CD14-positive monocyte (primary cell): ENCODE measurements around the gene SPTLC1. TPM values are rescaled to one million over a fixed set of nuclear protein-coding genes. Genes with fewer than 3 reads are reported as not detected.
A peak's percentile ranks its signal among the peaks of the same experiment; 100 is the strongest.

ENCODE experiments used
- DNase-seq, 3 donors: peaks; one replicate each; pipeline ENCODE4 v3.0.0-alpha.2; 2011 to 2022
- H2AFZ ChIP-seq: 2 replicates; pipeline ENCODE4 v1.6.0; 2012; ENCODE audit warnings: mild to moderate bottlenecking, low read depth, low read length, inconsistent platforms; ENCODE audit not compliant: insufficient read depth, poor library complexity, severe bottlenecking
- H3K27ac ChIP-seq, 2 donors: 1 replicate in 1 of 2; 2 replicates in 1 of 2; pipeline ENCODE4 v1.5.1; 2012 to 2013; ENCODE audit warnings: low read length in 2 of 2, control low read depth in 1 of 2, inconsistent platforms in 1 of 2, low read depth in 1 of 2, mild to moderate bottlenecking in 1 of 2
- H3K27me3 ChIP-seq, 2 donors: one replicate each; pipeline versions ENCODE4 v1.6.0 to v1.6.1; 2011 to 2013; ENCODE audit warnings: low read length in 2 of 2; ENCODE audit not compliant: control insufficient read depth in 2 of 2, insufficient read depth in 2 of 2
- H3K36me3 ChIP-seq, 2 donors: replicated peaks in 1 of 2; 1 replicate in 1 of 2; 2 replicates in 1 of 2; pipeline versions ENCODE4 v1.5.1 to v1.6.1; 2012 to 2013; ENCODE audit warnings: low read length in 2 of 2, control low read depth in 1 of 2, inconsistent platforms in 1 of 2, mild to moderate bottlenecking in 1 of 2; ENCODE audit not compliant: insufficient read depth in 2 of 2, control insufficient read depth in 1 of 2
- H3K4me1 ChIP-seq, 2 donors: 1 replicate in 1 of 2; 2 replicates in 1 of 2; pipeline versions ENCODE4 v1.5.1 to v1.6.1; 2012 to 2013; ENCODE audit warnings: low read length in 2 of 2, control low read depth in 1 of 2, inconsistent platforms in 1 of 2, mild to moderate bottlenecking in 1 of 2, moderate library complexity in 1 of 2; ENCODE audit not compliant: insufficient read depth in 2 of 2, control insufficient read depth in 1 of 2
- H3K4me2 ChIP-seq: replicated peaks from 2 replicates; pipeline ENCODE3; 2012; ENCODE audit warnings: low read length, moderate library complexity, mild to moderate bottlenecking; ENCODE audit not compliant: poor library complexity, severe bottlenecking; ENCODE audit errors: extremely low read depth
- H3K4me3 ChIP-seq, 3 experiments: fragments of 200-600 bp in 1 of 3; sonication (generic) in 1 of 3; replicated peaks in 1 of 3; 1 replicate in 2 of 3; 2 replicates in 1 of 3; pipeline ENCODE4 v1.5.1; 2011 to 2013; ENCODE audit warnings: low read length in 3 of 3, mild to moderate bottlenecking in 3 of 3, control low read depth in 2 of 3, low read depth in 2 of 3, inconsistent platforms in 1 of 3, moderate library complexity in 1 of 3
- H3K79me2 ChIP-seq: 2 replicates; pipeline ENCODE4 v1.6.0; 2012; ENCODE audit warnings: mild to moderate bottlenecking, control low read depth, inconsistent platforms, low read length, moderate library complexity; ENCODE audit not compliant: insufficient read depth
- H3K9ac ChIP-seq: 2 replicates; pipeline ENCODE4 v1.6.0; 2017; ENCODE audit warnings: low read length, mild to moderate bottlenecking; ENCODE audit not compliant: insufficient read depth, poor library complexity, severe bottlenecking
- H3K9me3 ChIP-seq, 2 donors: replicated peaks in 1 of 2; 1 replicate in 1 of 2; 2 replicates in 1 of 2; pipeline versions ENCODE4 v1.5.1 to v1.6.1; 2012 to 2013; ENCODE audit warnings: low read length in 2 of 2, control low read depth in 1 of 2; ENCODE audit not compliant: control insufficient read depth in 1 of 2, insufficient read depth in 1 of 2
- H4K20me1 ChIP-seq: 2 replicates; pipeline ENCODE4 v1.6.0; 2012; ENCODE audit warnings: mild to moderate bottlenecking, low read length, control low read depth, moderate library complexity; ENCODE audit not compliant: insufficient read depth
- H3K27ac Mint-ChIP-seq, 7 donors: one replicate each; pipeline ENCODE4 v1.8.0; 2020; ENCODE audit warnings: mild to moderate bottlenecking in 7 of 7, mixed read lengths in 7 of 7, moderate library complexity in 6 of 7, inconsistent platforms in 2 of 7
- H3K27me3 Mint-ChIP-seq, 3 donors: one replicate each; pipeline ENCODE4 v1.8.0; 2021 to 2022; ENCODE audit warnings: low read depth in 3 of 3, mild to moderate bottlenecking in 3 of 3, mixed read lengths in 3 of 3, moderate library complexity in 3 of 3, inconsistent platforms in 1 of 3
- H3K36me3 Mint-ChIP-seq, 2 donors: one replicate each; pipeline ENCODE4 v1.8.0; 2020; ENCODE audit warnings: mixed read lengths in 2 of 2, inconsistent platforms in 1 of 2, mild to moderate bottlenecking in 1 of 2
- H3K4me1 Mint-ChIP-seq: one replicate; pipeline ENCODE4 v1.8.0; 2020; ENCODE audit warnings: mild to moderate bottlenecking, mixed read lengths
- H3K4me3 Mint-ChIP-seq, 2 donors: one replicate each; pipeline ENCODE4 v1.8.0; 2020; ENCODE audit warnings: mild to moderate bottlenecking in 2 of 2, mixed read lengths in 2 of 2, moderate library complexity in 1 of 2
- H3K9me3 Mint-ChIP-seq, 7 donors: one replicate each; pipeline ENCODE4 v1.8.0; 2020 to 2022; ENCODE audit warnings: mixed read lengths in 7 of 7, mild to moderate bottlenecking in 6 of 7, moderate library complexity in 6 of 7, inconsistent platforms in 2 of 7
- CTCF ChIP-seq: fragments of 200-600 bp; IDR thresholded peaks from one replicate; pipeline ENCODE4 v1.8.0; 2022; ENCODE audit warnings: antibody characterized with exemption, mild to moderate bottlenecking
- WGBS: methylation state at CpG from one replicate; pipeline ENCODE4 v1.1.5; 2013; ENCODE audit warnings: missing lambda C conversion rate; ENCODE audit not compliant: insufficient coverage; 5-methylcytosine and 5-hydroxymethylcytosine counted together
- intact Hi-C, 2 donors: fragments of 100-400 bp; cut with micrococcal nuclease; formaldehyde crosslinking; loops; one replicate each; pipeline versions ENCODE4 v1.15.0 to v1.15.1; 2023
- polyA plus RNA-seq, 3 donors: library from polyadenylated mRNA; depleted of rRNA in 1 of 3; unstranded in 2 of 3; stranded (reverse) in 1 of 3; fragments of 300-500 nt in 2 of 3; fragments of >200 nt in 1 of 3; fragmentation: Illumina TruSeq in 2 of 3; gene quantifications; 1 replicate in 2 of 3; 2 replicates in 1 of 3; pipeline ENCODE4 v1.2.3, GENCODE V29; 2012 to 2021

The SPTLC1 gene
- polyA plus RNA-seq, 3 donors = 37.4 to 92.4 (median 80.0) TPM

DNA sequence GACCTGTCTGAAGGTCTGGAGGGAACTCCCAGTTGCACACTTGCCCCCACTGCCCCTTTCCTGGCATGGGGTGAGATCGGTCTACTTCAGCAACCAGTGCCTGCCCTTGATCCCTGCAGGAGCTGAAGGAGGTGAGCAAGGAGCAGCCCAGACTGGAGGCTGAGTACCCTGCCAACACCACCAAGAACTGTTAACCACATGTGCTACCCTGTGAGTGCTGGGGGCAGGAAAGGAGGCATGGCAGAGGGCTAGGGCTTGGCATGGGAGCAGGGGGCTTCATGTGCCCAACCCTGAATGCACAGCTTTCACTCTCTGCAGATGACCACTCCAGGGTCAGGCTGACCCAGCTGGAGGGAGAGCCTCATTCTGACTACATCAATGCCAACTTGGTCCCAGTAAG is 17.3 kb upstream of the SPTLC1 start:
- H3K27me3 ChIP-seq = no peaks in the 10 kb centered on the region
- no peak overlapping the region for H3K4me3 Mint-ChIP-seq
- H3K9me3 Mint-ChIP-seq = peaks cover 0 to 13% (median 6%) of the 10 kb centered on the region in 7 donors
- TF ChIP-seq CTCF = no peak
- no peaks in the 10 kb centered on the region for H3K79me2 ChIP-seq
- H2AFZ ChIP-seq = no peak overlapping the region
- no peaks in the 10 kb centered on the region for H3K9me3 ChIP-seq
- H3K4me1 Mint-ChIP-seq = peaks cover 9% of the 10 kb centered on the region
- no peak for DNase-seq
- H3K27ac Mint-ChIP-seq = peak overlapping the region in 1 of 7 donors; percentile 11
- H3K36me3 ChIP-seq = no peaks in the 10 kb centered on the region
- H3K27ac ChIP-seq = no peak overlapping the region
- H3K4me2 ChIP-seq = no peak overlapping the region
- no peaks in the 10 kb centered on the region for H3K36me3 Mint-ChIP-seq
- WGBS = 100% methylated on average over 1 of the region's 1 CpG
- peaks cover 14 to 45% (median 25%) of the 10 kb centered on the region in 3 donors for H3K27me3 Mint-ChIP-seq
- intact Hi-C loops = no loop called here
- H3K9ac ChIP-seq = no peak overlapping the region
- H3K4me1 ChIP-seq = peaks cover 6 to 9% of the 10 kb centered on the region in 2 donors
- H3K4me3 ChIP-seq = no peak overlapping the region
- H4K20me1 ChIP-seq = no peaks in the 10 kb centered on the region

DNA sequence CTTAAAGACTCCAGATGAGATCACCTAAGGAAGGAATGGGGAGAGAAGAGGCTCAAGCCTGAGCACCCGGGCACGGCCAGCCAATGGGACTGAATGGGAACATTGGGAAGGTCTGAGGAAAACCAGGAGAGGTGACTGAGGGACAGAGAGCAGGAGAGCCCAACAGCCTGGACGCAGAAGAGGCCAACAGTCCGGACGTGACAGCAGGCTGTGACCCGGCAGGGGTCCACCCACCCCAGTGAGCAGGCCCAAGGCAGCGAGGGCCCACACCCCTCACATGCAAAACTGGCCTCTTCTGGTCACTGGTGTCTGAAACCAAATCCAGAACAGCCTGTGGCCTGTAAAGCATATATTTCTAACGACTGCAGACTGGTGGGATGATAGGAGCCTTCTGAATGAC is 7.6 kb upstream of the SPTLC1 start:
- Histone ChIP-seq H3K27me3 (no peaks in the 10 kb centered on the region), H2AFZ (no peak overlapping the region), H3K9me3 (no peaks in the 10 kb centered on the region), H3K79me2 (no peaks in the 10 kb centered on the region), H3K9ac (no peak overlapping the region), H3K36me3 (no peaks in the 10 kb centered on the region), H3K27ac (no peak overlapping the region), H3K4me2 (no peak overlapping the region), H4K20me1 (no peaks in the 10 kb centered on the region), H3K4me1 (peaks cover 25 to 33% of the 10 kb centered on the region in 2 donors), H3K4me3 (no peak overlapping the region)
- no peak for DNase-seq
- peaks cover 4 to 17% (median 15%) of the 10 kb centered on the region in 7 donors for H3K9me3 Mint-ChIP-seq
- no peaks in the 10 kb centered on the region for H3K36me3 Mint-ChIP-seq
- H3K4me3 Mint-ChIP-seq = no peak overlapping the region
- intact Hi-C loops = no loop called here
- H3K27me3 Mint-ChIP-seq = peaks cover 0 to 5% (median 4%) of the 10 kb centered on the region in 3 donors
- no peak for TF ChIP-seq CTCF
- 60% methylated on average over 1 of the region's 8 CpGs for WGBS
- peaks cover 27% of the 10 kb centered on the region for H3K4me1 Mint-ChIP-seq
- H3K27ac Mint-ChIP-seq = no peak overlapping the region
